Coronary artery (tissue), 2 donors: ENCODE measurements around the gene SH3D19.

Experiments used
- DNase-seq: peaks from one replicate; pipeline ENCODE4 v3.0.0-alpha.2; 2017; ENCODE audit warnings: low spot score
- H3K27ac ChIP-seq, 2 donors: fragments of 200-600 bp; sonication (generic); one replicate each; pipeline ENCODE4 v1.5.1; 2016 to 2019
- H3K4me3 ChIP-seq: fragments of 200-600 bp; sonication (generic); 2 replicates; pipeline ENCODE4 v1.5.1; 2016; ENCODE audit warnings: mild to moderate bottlenecking, moderate library complexity
- CTCF ChIP-seq: fragments of 200-600 bp; sonication (generic); IDR thresholded peaks from one replicate; pipeline ENCODE4 v1.5.1; 2019; ENCODE audit warnings: antibody characterized with exemption

SH3D19 gene

GRCh38 chr4:151331276-151332042 is 6.1 kb upstream of the SH3D19 start:
- no peak for TF ChIP-seq CTCF
- Histone ChIP-seq H3K4me3 (no peak overlapping the region), H3K27ac (no peak overlapping the region)
- DNase-seq = no peak

GRCh38 chr4:151329217-151330007 is 4.0 kb upstream of the SH3D19 start:
- no peak for TF ChIP-seq CTCF
- Histone ChIP-seq H3K27ac (no peak overlapping the region), H3K4me3 (no peak overlapping the region)
- DNase-seq = no peak

- Histone ChIP-seq H3K4me3 (peak overlapping the region; percentile 82), H3K27ac (peak overlapping the region; percentile 91 to 92)
- TF ChIP-seq CTCF = no peak
- DNase-seq = no peak
Measured at GRCh38 chr4:151325949-151326246, 493 bp upstream of the SH3D19 start.

GRCh38 chr4:151324752-151325110 is 674 bp downstream of the SH3D19 start:
- H3K27ac ChIP-seq = peak overlapping the region; percentile 91 to 92
- TF ChIP-seq CTCF = no peak
- H3K4me3 ChIP-seq = peak overlapping the region; percentile 82
- peak; percentile 79 for DNase-seq

GRCh38 chr4:151324124-151324751 is 1.2 kb downstream of the SH3D19 start:
- Histone ChIP-seq H3K27ac (peak overlapping the region; percentile 91 to 92), H3K4me3 (peak overlapping the region; percentile 82)
- TF ChIP-seq CTCF = no peak
- no peak for DNase-seq

- peak overlapping the region; percentile 82 for H3K4me3 ChIP-seq
Measured at GRCh38 chr4:151323667-151324066, 1.7 kb downstream of the SH3D19 start.

More at GRCh38 chr4:151323667-151324066, 1.7 kb downstream of the SH3D19 start:
- no peak for DNase-seq
- H3K27ac ChIP-seq = peak overlapping the region; percentile 91 to 92
- no peak for TF ChIP-seq CTCF
